ENCODE data around the gene TICAM2. TPM values are rescaled to one million over a fixed set of nuclear protein-coding genes. Genes with fewer than 3 reads are reported as not detected.

TICAM2 gene
- polyA plus RNA-seq, 6 donors from 2014 or later, result 0.89 to 2.3 (median 1.3) TPM; not detected in 1

DNA sequence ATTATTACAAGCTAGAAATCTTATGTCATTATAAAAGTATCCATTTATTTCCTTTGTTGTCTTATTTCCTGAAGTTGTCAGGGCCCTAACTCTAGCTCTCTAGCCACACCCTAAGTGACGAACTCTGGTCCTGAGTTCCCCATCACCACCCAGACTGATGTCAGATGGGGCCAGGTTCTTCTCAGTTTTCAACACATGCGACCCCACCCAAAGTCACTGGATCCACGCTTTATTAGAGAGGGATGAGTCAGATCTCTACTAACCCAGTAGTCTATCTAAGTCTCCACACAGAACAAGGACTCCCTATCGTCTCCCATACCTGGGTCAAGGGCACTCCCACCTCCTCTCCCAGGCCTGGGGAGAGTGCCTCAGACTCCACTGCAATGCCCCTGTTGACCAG is 50.9 kb downstream of the TICAM2 start:
- Mint-ChIP-seq H3K4me1 (no peaks in the 10 kb centered on the region), H3K27ac (peak overlapping the region in 1 of 6 donors; percentile 40), H3K27me3 (peaks cover 8 to 24% (median 20%) of the 10 kb centered on the region in 3 donors), H3K4me3 (peak overlapping the region in 2 of 8 donors; percentile 38 to 60), H3K36me3 (peaks cover 0 to under 1% of the 10 kb centered on the region in 2 donors), H3K9me3 (peaks cover 0 to 7% (median under 1%) of the 10 kb centered on the region in 7 donors)
- DNase-seq (no peak), ATAC-seq (ENCODE audit: low read depth in 2 of 2) (no peak)

DNA sequence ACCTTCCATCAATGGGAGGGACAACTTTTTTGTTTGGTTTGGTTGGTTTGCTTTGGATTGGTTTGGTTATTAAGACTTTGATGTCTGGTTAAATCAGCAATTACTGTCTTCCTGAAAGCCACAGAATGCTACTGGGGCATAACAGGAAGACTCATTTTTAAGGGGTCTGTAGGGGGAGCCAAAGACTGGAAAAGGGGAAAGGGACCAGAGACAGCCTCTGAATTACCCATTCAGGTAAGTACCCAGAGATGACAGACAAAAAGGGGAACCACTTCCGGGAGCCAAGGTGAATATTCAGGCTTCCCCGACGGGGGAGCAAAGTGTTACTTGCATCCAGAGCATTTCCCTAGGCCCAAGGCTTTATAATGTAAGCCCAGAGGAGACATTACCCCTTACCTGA is 53.1 kb downstream of the TICAM2 start:
- H3K4me1 Mint-ChIP-seq, result peaks cover 0 to 8% (median 7%) of the 10 kb centered on the region in 3 donors
- H3K27ac Mint-ChIP-seq, result peak overlapping the region in 1 of 6 donors; percentile 79
- H3K9me3 Mint-ChIP-seq, result peaks cover 0 to 14% (median 8%) of the 10 kb centered on the region in 7 donors
- H3K27me3 Mint-ChIP-seq, result peaks cover 8 to 24% (median 20%) of the 10 kb centered on the region in 3 donors
- DNase-seq, result no peak
- no peak for ATAC-seq (ENCODE audit: low read depth in 2 of 2)
- H3K36me3 Mint-ChIP-seq, result peaks cover 5 to 10% of the 10 kb centered on the region in 2 donors
- H3K4me3 Mint-ChIP-seq, result no peak overlapping the region

DNA sequence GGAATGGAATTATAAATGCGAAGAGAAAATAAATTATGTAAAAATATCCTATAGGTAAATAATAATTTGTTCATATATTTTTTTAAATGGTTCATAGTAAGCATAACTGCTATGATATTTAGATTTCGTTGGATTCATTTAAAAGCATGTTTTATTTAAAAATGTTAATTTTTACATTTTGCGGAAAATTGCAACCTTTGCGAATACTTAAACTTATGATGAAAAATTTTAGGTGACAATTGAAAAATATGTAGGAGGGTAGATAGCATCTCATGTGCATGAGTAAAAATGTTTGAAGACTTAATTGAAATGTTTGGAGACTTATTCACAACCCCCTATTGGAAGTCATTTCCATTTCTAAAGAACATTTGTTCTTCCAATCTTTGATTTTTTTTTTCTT is 53.6 kb downstream of the TICAM2 start:
- no peak for ATAC-seq (ENCODE audit: low read depth in 2 of 2)
- H3K27ac Mint-ChIP-seq, result no peak overlapping the region
- H3K36me3 Mint-ChIP-seq, result peaks cover 5 to 10% of the 10 kb centered on the region in 2 donors
- peaks cover 8 to 24% (median 20%) of the 10 kb centered on the region in 3 donors for H3K27me3 Mint-ChIP-seq
- H3K4me1 Mint-ChIP-seq, result peaks cover 3 to 10% (median 8%) of the 10 kb centered on the region in 3 donors
- H3K9me3 Mint-ChIP-seq, result peaks cover 0 to 14% (median 8%) of the 10 kb centered on the region in 7 donors
- H3K4me3 Mint-ChIP-seq, result no peak overlapping the region
- no peak for DNase-seq

DNA sequence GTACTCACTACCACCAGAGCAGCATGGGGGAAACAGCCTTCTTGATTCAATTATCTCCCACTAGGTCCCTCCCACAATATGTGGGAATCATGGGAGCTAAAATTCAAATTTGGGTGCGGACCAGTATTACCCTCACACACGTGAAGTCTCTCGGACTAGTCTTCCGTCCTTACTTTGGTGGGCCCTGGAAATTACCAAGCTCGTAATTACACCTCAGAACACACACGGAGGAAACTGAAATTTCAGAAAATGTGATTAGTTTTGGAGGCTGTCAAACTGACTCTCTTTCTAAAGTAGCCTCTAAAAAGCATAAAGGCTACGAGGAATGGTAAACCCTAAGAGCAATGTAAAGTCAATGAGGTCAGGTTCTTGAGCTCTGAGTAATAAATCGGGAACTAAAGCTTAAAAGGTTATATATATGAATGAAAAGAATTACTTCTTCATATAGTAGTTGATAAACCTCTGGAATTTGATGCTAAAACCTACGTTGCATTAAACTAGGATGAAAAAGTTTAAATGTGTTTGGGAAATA is 56.9 kb downstream of the TICAM2 start:
- peaks cover 0 to 2% (median 0%) of the 10 kb centered on the region in 3 donors for H3K27me3 Mint-ChIP-seq
- H3K4me3 Mint-ChIP-seq, result peak overlapping the region; percentile 97 to 99 (median 98)
- peak overlapping the region in 5 of 6 donors; percentile 77 to 99 (median 96) for H3K27ac Mint-ChIP-seq
- no peak for ATAC-seq (ENCODE audit: low read depth in 2 of 2)
- peaks cover 26 to 40% (median 34%) of the 10 kb centered on the region in 3 donors for H3K4me1 Mint-ChIP-seq
- peaks cover 5 to 10% of the 10 kb centered on the region in 2 donors for H3K36me3 Mint-ChIP-seq
- no peak for DNase-seq
- H3K9me3 Mint-ChIP-seq, result peaks cover 0 to 14% (median 8%) of the 10 kb centered on the region in 7 donors

DNA sequence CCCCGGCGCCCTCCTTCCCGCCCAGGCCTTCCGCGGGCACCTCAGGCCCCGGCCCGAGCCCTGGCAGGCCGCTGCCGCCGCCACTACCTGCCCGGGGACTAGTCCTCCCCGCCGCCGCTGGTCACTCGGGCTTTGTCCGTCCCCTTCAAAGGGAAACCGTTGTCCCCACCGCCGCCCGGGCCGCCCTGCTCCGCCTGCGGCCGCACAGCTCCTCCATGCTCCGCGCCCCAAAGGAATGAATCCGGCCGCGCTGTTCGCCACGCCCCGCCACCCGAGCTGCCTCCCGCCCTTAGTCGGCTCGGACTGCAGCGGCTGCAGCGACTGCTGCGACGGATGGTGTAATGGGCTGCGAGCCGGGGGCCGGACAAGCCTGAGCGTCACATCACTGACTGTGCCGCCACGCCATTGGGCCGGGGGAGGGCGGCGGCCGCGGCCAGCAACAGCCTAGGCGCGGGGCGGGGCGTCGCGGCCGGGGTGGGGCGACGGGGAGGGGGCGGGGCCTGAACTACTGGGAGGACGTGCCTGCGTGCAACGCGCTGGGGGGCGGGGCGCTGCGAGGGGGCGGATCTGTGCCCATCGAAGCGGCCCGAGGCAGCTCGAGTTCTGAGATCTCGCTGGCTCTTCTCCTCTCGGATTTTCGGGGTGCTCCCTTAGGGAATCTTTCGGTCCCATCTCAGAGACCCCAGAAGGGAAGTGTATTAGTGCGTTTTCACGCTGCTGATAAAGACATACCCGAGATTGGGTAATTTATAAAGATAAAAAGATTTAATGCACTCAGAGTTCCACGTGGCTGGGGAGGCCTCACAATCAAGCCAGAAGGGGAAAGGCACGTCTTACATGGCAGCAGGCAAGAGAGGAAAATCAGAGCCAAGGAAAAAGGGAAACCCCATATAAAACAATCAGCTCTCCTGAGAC is 57.6 kb downstream of the TICAM2 start, which contains the start of gene FEM1C:
TSS of gene FEM1C (minus strand) at position 340 of the 915 bp plus-strand sequence. CDS start 1,282 bp downstream, outside the sequence.
- DNase-seq (peak; percentile 91), ATAC-seq (ENCODE audit: low read depth in 2 of 2) (peak; percentile 87 to 91)
- no peaks in the 10 kb centered on the region for H3K27me3 Mint-ChIP-seq
- peaks cover 5 to 10% of the 10 kb centered on the region in 2 donors for H3K36me3 Mint-ChIP-seq
- H3K4me1 Mint-ChIP-seq, result peaks cover 33 to 45% (median 42%) of the 10 kb centered on the region in 3 donors
- H3K9me3 Mint-ChIP-seq, result peaks cover 0 to 14% (median 8%) of the 10 kb centered on the region in 7 donors
- H3K27ac Mint-ChIP-seq, result peak within 1 kb of the TSS; percentile 97 to 99 (median 98)
- peak within 1 kb of the TSS; percentile 97 to 99 (median 98) for H3K4me3 Mint-ChIP-seq

DNA sequence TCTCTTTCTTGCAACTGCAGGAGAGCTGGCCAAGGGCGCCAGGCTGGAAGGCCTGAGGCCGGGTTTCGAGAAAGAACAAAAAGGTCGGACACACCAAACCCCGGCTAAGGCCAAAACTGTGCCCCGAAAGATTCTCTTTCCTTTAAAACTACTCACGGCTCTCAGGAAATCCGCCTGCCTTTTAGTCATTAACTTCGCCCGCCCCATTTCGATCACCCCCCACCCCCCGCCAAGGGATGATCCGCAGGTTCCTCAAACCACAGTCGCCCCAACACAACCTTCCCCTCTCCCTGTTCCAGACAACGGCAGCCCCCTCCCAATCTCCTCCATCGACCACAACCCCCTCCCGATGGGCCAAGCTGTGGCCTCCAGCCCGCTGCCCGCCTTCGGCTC is 58.2 kb downstream of the TICAM2 start:
- H3K27me3 Mint-ChIP-seq, result no peaks in the 10 kb centered on the region
- peaks cover 5 to 11% of the 10 kb centered on the region in 2 donors for H3K36me3 Mint-ChIP-seq
- ATAC-seq (ENCODE audit: low read depth in 2 of 2), result peak; percentile 35 to 37
- peaks cover 39 to 51% (median 48%) of the 10 kb centered on the region in 3 donors for H3K4me1 Mint-ChIP-seq
- DNase-seq, result no peak
- H3K9me3 Mint-ChIP-seq, result peaks cover 0 to 14% (median 8%) of the 10 kb centered on the region in 7 donors
- H3K4me3 Mint-ChIP-seq, result peak overlapping the region; percentile 97 to 99 (median 98)
- H3K27ac Mint-ChIP-seq, result peak overlapping the region; percentile 94 to 98 (median 98)

DNA sequence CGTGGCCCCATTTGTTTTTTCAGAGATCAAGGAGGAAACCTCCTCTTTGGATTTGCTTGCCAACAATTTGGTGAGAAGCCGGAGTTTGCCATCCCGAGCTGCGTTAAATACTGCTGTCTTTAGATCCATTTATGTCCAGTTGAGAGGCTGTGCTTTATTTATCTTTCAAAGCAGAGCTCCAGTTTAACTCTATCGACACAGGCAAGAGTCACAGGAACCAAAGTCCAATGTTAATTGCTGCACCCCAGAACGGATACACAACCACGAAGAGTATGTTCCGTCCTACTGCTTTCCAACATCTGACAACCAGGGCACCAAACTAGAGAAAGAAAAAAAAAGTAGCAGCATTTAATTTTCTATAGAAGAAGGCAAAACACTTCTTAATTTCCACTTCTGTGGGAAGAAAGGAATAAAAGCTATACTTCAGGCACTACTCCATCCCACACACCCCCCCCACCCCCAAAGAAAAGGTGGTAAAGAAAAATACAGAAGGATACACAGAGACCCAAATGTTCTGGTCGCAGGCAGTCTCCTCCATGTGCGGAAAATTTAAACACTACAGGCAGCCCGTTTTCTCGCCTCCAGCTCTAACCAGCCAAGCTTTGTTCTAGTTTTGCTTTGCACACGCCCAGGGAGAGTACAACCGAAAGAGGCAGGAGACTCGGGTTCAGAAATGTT is 58.8 kb downstream of the TICAM2 start:
- DNase-seq (no peak), ATAC-seq (ENCODE audit: low read depth in 2 of 2) (peak; percentile 17 to 23)
- H3K9me3 Mint-ChIP-seq, result peaks cover 0 to 14% (median 8%) of the 10 kb centered on the region in 7 donors
- H3K36me3 Mint-ChIP-seq, result peaks cover 5 to 16% of the 10 kb centered on the region in 2 donors
- H3K4me3 Mint-ChIP-seq, result peak overlapping the region; percentile 97 to 99 (median 98)
- peak overlapping the region; percentile 94 to 98 (median 98) for H3K27ac Mint-ChIP-seq
- H3K27me3 Mint-ChIP-seq, result no peaks in the 10 kb centered on the region
- peaks cover 45 to 56% (median 53%) of the 10 kb centered on the region in 3 donors for H3K4me1 Mint-ChIP-seq

DNA sequence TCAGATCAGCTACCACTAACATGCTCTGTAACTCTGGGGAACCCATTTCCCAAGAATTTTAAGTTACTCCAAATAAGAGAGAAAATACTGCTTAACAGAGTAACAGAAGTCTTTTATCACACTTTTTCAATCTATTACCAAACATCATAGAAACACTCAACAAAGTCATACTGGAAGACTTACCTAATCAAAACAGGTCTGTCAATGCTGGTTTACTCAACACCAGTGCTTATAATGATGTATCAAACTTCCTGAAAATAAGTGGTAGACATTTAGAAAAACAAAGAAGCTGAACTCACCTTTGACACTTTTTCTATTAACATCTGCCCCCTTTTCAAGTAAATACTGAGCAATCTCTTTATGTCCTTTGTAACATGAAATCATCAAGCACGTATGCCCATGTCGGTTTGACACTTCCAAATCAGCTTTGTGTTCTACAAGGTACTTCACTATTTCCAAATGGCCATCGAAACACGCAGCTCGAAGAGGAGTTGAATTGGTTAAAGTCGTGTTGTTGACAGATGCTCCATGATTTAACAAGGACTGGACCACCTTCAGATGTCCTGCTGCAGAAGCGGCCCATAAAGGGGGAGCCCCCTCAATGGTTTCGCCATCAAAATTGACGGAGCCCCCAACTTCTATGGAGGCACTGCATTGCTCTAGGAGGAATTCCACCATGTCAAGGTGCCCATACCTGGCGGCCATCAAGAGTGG is 59.5 kb downstream of the TICAM2 start:
- Mint-ChIP-seq H3K4me1 (peaks cover 52 to 61% (median 59%) of the 10 kb centered on the region in 3 donors), H3K4me3 (peak overlapping the region; percentile 97 to 99 (median 98)), H3K36me3 (peaks cover 5 to 23% of the 10 kb centered on the region in 2 donors), H3K27me3 (no peaks in the 10 kb centered on the region), H3K27ac (peak overlapping the region in 5 of 6 donors; percentile 56 to 98 (median 77)), H3K9me3 (peaks cover 0 to 14% (median 8%) of the 10 kb centered on the region in 7 donors)
- DNase-seq (no peak), ATAC-seq (ENCODE audit: low read depth in 2 of 2) (no peak)

DNA sequence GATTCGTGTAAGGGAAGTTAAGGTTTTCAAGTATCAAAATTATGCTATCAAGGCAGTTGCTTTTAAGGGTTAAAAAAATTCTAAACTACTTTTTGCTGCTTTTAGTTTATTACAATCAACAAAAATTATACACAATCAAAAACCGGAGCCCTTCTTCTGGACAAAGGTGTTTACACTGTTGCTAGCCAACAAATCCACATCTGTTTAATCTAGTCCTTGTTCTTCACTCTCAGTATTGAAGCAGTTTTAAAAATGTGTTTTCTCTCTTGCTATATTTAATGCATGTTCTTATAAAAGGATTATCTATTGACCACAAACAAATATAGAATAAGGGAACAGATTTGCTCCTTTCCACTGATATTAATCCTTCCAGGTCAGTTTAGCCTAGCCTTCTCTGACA is 60.2 kb downstream of the TICAM2 start:
- Mint-ChIP-seq H3K9me3 (peaks cover 0 to 14% (median 8%) of the 10 kb centered on the region in 7 donors), H3K27me3 (no peaks in the 10 kb centered on the region), H3K36me3 (peaks cover 8 to 23% of the 10 kb centered on the region in 2 donors), H3K4me3 (peak overlapping the region; percentile 97 to 99 (median 98)), H3K4me1 (peaks cover 58 to 64% (median 63%) of the 10 kb centered on the region in 3 donors), H3K27ac (peak overlapping the region in 4 of 6 donors; percentile 31 to 89 (median 64))
- DNase-seq, result no peak
- ATAC-seq (ENCODE audit: low read depth in 2 of 2), result no peak

DNA sequence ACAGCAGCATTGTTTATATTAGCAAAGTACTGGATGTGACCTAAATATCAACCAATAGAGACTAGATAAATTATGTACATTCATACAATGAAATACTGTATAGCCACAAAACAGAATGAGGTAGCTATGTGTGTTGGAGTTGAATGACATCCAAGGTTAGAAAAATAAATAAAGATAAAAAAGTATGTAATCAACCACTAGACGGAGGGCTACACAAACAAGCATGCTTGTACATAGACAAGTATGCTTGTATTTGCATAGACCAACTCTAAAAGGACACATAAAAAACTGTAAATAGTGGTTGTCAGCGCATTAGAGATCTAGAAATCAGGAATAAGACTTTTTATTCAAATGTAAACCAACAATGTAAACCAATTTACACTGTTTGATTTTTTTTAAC is 60.7 kb downstream of the TICAM2 start:
- Mint-ChIP-seq H3K9me3 (peaks cover 0 to 11% (median 6%) of the 10 kb centered on the region in 7 donors), H3K27me3 (no peaks in the 10 kb centered on the region), H3K36me3 (peaks cover 13 to 24% of the 10 kb centered on the region in 2 donors), H3K27ac (peak overlapping the region in 1 of 6 donors; percentile 14), H3K4me3 (peak overlapping the region in 7 of 8 donors; percentile 41 to 98 (median 56)), H3K4me1 (peaks cover 63 to 69% (median 63%) of the 10 kb centered on the region in 3 donors)
- DNase-seq (no peak), ATAC-seq (ENCODE audit: low read depth in 2 of 2) (no peak)

DNA sequence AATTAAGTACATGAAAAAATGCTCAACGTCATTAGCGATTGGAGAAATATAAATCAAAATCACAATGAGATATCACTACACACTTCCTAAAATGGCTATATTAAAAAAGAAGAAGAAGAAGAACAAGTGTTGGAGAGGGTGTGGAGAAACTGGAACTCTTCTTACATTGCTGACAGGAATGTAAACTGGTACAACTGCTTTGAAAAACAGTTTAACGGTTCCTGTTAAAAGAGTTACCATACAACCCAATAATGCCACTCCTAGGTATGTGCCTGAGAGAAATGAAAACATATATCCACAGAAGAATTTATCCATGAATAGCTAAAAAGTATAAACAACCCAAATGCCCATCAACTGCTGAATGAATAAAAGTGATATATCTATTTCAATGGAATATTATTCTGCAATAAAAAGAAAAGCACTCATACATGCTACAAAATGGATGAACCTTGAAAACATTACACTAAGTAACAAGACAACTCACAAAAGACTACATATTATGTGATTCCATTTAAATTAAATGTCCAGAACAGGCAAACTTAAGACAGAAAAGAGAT is 66.7 kb downstream of the TICAM2 start:
- Mint-ChIP-seq H3K4me3 (peak overlapping the region in 1 of 8 donors; percentile 13), H3K9me3 (peaks cover 0 to 7% (median 4%) of the 10 kb centered on the region in 7 donors), H3K36me3 (peaks cover 30 to 39% of the 10 kb centered on the region in 2 donors), H3K4me1 (peaks cover 42 to 67% (median 57%) of the 10 kb centered on the region in 3 donors), H3K27me3 (no peaks in the 10 kb centered on the region), H3K27ac (no peak overlapping the region)
- no peak for DNase-seq
- ATAC-seq (ENCODE audit: low read depth in 2 of 2), result no peak

DNA sequence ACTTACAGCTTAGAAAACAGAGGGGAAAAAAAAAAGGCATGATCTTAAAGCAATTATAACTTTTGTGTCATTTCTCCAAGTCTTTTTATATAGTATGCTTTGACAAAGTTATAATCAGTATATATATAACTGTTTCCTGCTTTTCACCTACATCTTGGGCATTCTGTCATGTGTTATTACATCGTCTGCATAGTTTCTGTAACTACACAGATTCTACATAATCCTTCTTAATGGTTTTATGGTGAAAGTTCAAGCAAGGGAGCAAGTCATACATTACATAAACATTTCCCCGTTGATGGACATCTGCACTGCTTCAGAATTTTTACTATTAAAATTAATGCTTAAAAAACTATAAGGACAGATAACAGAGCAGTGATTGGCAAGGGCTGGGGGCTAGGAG is 69.8 kb downstream of the TICAM2 start:
- Mint-ChIP-seq H3K27ac (peak overlapping the region in 1 of 6 donors; percentile 60), H3K36me3 (peaks cover 26 to 48% of the 10 kb centered on the region in 2 donors), H3K4me3 (no peak overlapping the region), H3K4me1 (peaks cover 28 to 50% (median 40%) of the 10 kb centered on the region in 3 donors), H3K9me3 (peaks cover 0 to 7% (median 4%) of the 10 kb centered on the region in 7 donors), H3K27me3 (no peaks in the 10 kb centered on the region)
- DNase-seq (no peak), ATAC-seq (ENCODE audit: low read depth in 2 of 2) (no peak)

All from naive B cell (primary cell).